Type B pancreatic cell (in vitro differentiated cells): ENCODE data around the gene IL22RA1. TPM values are rescaled to one million over a fixed set of nuclear protein-coding genes. Genes with fewer than 3 reads are reported as not detected.

ENCODE experiments used
- DNase-seq: peaks from one replicate; pipeline ENCODE4 v3.0.0; 2021; ENCODE audit warnings: mixed read lengths; ENCODE audit not compliant: unreplicated experiment; ENCODE audit errors: extremely low spot score
- H3K27ac Mint-ChIP-seq: 2 replicates; pipeline ENCODE4 v1.8.0; 2021; ENCODE audit warnings: mild to moderate bottlenecking, mixed read lengths
- H3K27me3 Mint-ChIP-seq: 2 replicates; pipeline ENCODE4 v1.8.0; 2021; ENCODE audit warnings: mixed read lengths
- H3K36me3 Mint-ChIP-seq: 2 replicates; pipeline ENCODE4 v1.8.0; 2021; ENCODE audit warnings: mixed read lengths
- H3K4me1 Mint-ChIP-seq: one replicate; pipeline ENCODE4 v1.8.0; 2021; ENCODE audit warnings: mixed read lengths; ENCODE audit not compliant: unreplicated experiment
- H3K4me3 Mint-ChIP-seq: 2 replicates; pipeline ENCODE4 v1.8.0; 2021; ENCODE audit warnings: mild to moderate bottlenecking, mixed read lengths
- H3K9me3 Mint-ChIP-seq: 2 replicates; pipeline ENCODE4 v1.8.0; 2021; ENCODE audit warnings: mixed read lengths
- CTCF ChIP-seq: fragments of 200-600 bp; sonication (generic); conservative IDR thresholded peaks from 2 replicates; pipeline ENCODE4 v1.5.0; 2021; ENCODE audit warnings: antibody characterized with exemption, mild to moderate bottlenecking
- total RNA-seq: library from RNA; stranded (reverse); gene quantifications from 2 replicates; pipeline ENCODE4 v1.2.1, GENCODE V29; 2021; ENCODE audit warnings: low replicate concordance

The IL22RA1 gene
- total RNA-seq, 1 donor from 2014 or later, result 1.1 TPM

GRCh38 chr1:24100945-24101737 is 41.8 kb downstream of the IL22RA1 start:
- Mint-ChIP-seq H3K27ac (peak overlapping the region; percentile 76), H3K9me3 (no peaks in the 10 kb centered on the region), H3K4me1 (peaks cover 28% of the 10 kb centered on the region), H3K4me3 (no peak overlapping the region), H3K27me3 (no peaks in the 10 kb centered on the region), H3K36me3 (no peaks in the 10 kb centered on the region)
- no peak for DNase-seq
- TF ChIP-seq CTCF, result no peak

- no peak for DNase-seq
- Mint-ChIP-seq H3K4me1 (peaks cover 26% of the 10 kb centered on the region), H3K4me3 (no peak overlapping the region), H3K27ac (peak overlapping the region; percentile 76), H3K27me3 (no peaks in the 10 kb centered on the region), H3K9me3 (no peaks in the 10 kb centered on the region), H3K36me3 (no peaks in the 10 kb centered on the region)
- no peak for TF ChIP-seq CTCF
These were observed 43.8 kb downstream of the IL22RA1 start for GRCh38 chr1:24098943-24099638.

GRCh38 chr1:24098102-24098501 is 44.8 kb downstream of the IL22RA1 start:
- no peak for TF ChIP-seq CTCF

GRCh38 chr1:24097663-24098062 is 45.3 kb downstream of the IL22RA1 start:
- Mint-ChIP-seq H3K4me1 (peaks cover 16% of the 10 kb centered on the region), H3K4me3 (no peak overlapping the region), H3K27ac (no peak overlapping the region), H3K9me3 (no peaks in the 10 kb centered on the region), H3K27me3 (no peaks in the 10 kb centered on the region), H3K36me3 (no peaks in the 10 kb centered on the region)
- TF ChIP-seq CTCF, result no peak
- no peak for DNase-seq

More at GRCh38 chr1:24098102-24098501, 44.8 kb downstream of the IL22RA1 start:
- Mint-ChIP-seq H3K4me3 (no peak overlapping the region), H3K9me3 (no peaks in the 10 kb centered on the region), H3K27me3 (no peaks in the 10 kb centered on the region), H3K4me1 (peaks cover 16% of the 10 kb centered on the region), H3K27ac (no peak overlapping the region), H3K36me3 (no peaks in the 10 kb centered on the region)
- DNase-seq, result no peak

GRCh38 chr1:24096739-24097103 is 46.2 kb downstream of the IL22RA1 start:
- H3K27me3 Mint-ChIP-seq, result no peaks in the 10 kb centered on the region
- no peak overlapping the region for H3K4me3 Mint-ChIP-seq
- no peaks in the 10 kb centered on the region for H3K9me3 Mint-ChIP-seq
- H3K36me3 Mint-ChIP-seq, result no peaks in the 10 kb centered on the region
- no peak for DNase-seq
- H3K4me1 Mint-ChIP-seq, result peaks cover 12% of the 10 kb centered on the region
- TF ChIP-seq CTCF, result no peak
- no peak overlapping the region for H3K27ac Mint-ChIP-seq
